ENCODE measurements around the gene TTLL7. TPM values are rescaled to one million over a fixed set of nuclear protein-coding genes. Genes with fewer than 3 reads are reported as not detected.

TTLL7 gene
- total RNA-seq, 1 donor from 2014 or later = 15.0 TPM

- TF ChIP-seq POLR2A (IDR thresholded peaks at IDR 0.05) = no peak
- no peak for TF ChIP-seq POLR2AphosphoS5 (IDR thresholded peaks at IDR 0.05; ENCODE audit: insufficient read depth in 1 of 2, low read depth in 1 of 2)
- TF ChIP-seq, protein P1, sequence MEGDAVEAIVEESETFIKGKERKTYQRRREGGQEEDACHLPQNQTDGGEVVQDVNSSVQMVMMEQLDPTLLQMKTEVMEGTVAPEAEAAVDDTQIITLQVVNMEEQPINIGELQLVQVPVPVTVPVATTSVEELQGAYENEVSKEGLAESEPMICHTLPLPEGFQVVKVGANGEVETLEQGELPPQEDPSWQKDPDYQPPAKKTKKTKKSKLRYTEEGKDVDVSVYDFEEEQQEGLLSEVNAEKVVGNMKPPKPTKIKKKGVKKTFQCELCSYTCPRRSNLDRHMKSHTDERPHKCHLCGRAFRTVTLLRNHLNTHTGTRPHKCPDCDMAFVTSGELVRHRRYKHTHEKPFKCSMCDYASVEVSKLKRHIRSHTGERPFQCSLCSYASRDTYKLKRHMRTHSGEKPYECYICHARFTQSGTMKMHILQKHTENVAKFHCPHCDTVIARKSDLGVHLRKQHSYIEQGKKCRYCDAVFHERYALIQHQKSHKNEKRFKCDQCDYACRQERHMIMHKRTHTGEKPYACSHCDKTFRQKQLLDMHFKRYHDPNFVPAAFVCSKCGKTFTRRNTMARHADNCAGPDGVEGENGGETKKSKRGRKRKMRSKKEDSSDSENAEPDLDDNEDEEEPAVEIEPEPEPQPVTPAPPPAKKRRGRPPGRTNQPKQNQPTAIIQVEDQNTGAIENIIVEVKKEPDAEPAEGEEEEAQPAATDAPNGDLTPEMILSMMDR (IDR thresholded peaks at IDR 0.05) = no peak
- no peak for DNase-seq (ENCODE audit: extremely low spot score in 2 of 2)
- Histone ChIP-seq H3K4me1 (no peaks in the 10 kb centered on the region), H3K27me3 (no peaks in the 10 kb centered on the region), H3K36me3 (no peaks in the 10 kb centered on the region), H3K9me3 (no peaks in the 10 kb centered on the region), H3K27ac (no peak overlapping the region), H3K4me3 (no peak overlapping the region)
- intact Hi-C loops (cut with DNase I) = no loop called here
These were observed 116.0 kb downstream of the TTLL7 start for GRCh38 chr1:83882906-83883305.

- Histone ChIP-seq H3K27me3 (no peaks in the 10 kb centered on the region), H3K27ac (no peak overlapping the region), H3K4me1 (no peaks in the 10 kb centered on the region), H3K4me3 (no peak overlapping the region), H3K9me3 (no peaks in the 10 kb centered on the region), H3K36me3 (no peaks in the 10 kb centered on the region)
- intact Hi-C loops (cut with DNase I) = no loop called here
- TF ChIP-seq, protein P1 (IDR thresholded peaks at IDR 0.05) = no peak
- TF ChIP-seq POLR2A (IDR thresholded peaks at IDR 0.05) (no peak), POLR2AphosphoS5 (IDR thresholded peaks at IDR 0.05; ENCODE audit: insufficient read depth in 1 of 2, low read depth in 1 of 2) (no peak)
- DNase-seq (ENCODE audit: extremely low spot score in 2 of 2) = no peak
These were observed 126.4 kb downstream of the TTLL7 start for GRCh38 chr1:83872515-83872914.

GRCh38 chr1:83864991-83865390, 133.9 kb downstream of the TTLL7 start:
- TF ChIP-seq POLR2A (IDR thresholded peaks at IDR 0.05) (no peak), POLR2AphosphoS5 (IDR thresholded peaks at IDR 0.05; ENCODE audit: insufficient read depth in 1 of 2, low read depth in 1 of 2) (no peak)
- TF ChIP-seq, protein P1 (IDR thresholded peaks at IDR 0.05) = no peak
- DNase-seq (ENCODE audit: extremely low spot score in 2 of 2) = no peak
- Histone ChIP-seq H3K9me3 (no peaks in the 10 kb centered on the region), H3K27me3 (no peaks in the 10 kb centered on the region), H3K36me3 (no peaks in the 10 kb centered on the region), H3K4me3 (no peak overlapping the region), H3K27ac (no peak overlapping the region), H3K4me1 (peaks cover 6% of the 10 kb centered on the region)
- intact Hi-C loops (cut with DNase I) = no loop called here

DNA sequence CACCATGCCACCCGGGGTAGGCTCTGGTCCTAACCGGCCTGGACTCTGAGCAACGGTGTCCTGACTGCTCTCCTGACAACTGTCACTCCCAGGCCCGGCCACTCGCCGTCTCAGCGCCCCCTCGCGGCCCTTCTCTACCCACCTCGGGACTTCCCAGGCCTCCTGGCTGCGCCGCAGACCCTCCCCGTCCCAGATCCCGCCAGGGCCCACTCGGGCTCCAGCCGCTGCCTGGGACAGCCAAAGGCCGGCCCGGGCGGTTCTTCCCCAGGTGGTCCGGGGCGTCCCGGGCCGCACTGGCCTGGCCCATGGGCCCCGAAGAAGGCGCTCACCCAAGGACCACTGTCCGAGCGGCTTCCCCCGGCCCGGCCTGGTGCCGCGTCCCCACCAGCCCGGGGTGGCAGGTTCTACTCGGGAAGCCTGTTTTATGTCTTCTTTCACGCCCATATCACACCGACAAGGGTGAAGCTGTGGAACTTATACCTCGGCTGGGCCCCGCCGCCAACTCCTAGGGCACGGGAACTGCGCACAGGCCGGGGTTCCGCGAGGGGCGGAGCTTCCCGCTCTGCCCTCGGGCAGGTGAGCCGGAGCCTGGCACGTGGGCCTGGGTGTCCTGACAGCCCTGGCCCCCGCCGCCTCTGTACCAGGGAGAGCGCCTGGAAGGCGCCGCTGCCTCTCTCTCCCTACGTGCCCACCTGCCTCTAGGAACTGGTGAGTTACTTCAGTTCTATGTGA, 138.3 kb downstream of the TTLL7 start:
- Histone ChIP-seq H3K36me3 (no peaks in the 10 kb centered on the region), H3K27ac (peak overlapping the region; percentile 54), H3K4me3 (peak overlapping the region; percentile 50 to 54), H3K9me3 (no peaks in the 10 kb centered on the region), H3K27me3 (no peaks in the 10 kb centered on the region), H3K4me1 (peaks cover 6% of the 10 kb centered on the region)
- no peak for DNase-seq (ENCODE audit: extremely low spot score in 2 of 2)
- intact Hi-C loops (cut with DNase I) = no loop called here
- TF ChIP-seq, protein P1 (IDR thresholded peaks at IDR 0.05) = peak in 2 of 3 experiments; percentile 49 to 52
- peak in 1 of 2 donors; percentile 43 for TF ChIP-seq POLR2AphosphoS5 (IDR thresholded peaks at IDR 0.05; ENCODE audit: insufficient read depth in 1 of 2, low read depth in 1 of 2)
- TF ChIP-seq POLR2A (IDR thresholded peaks at IDR 0.05) = no peak

DNA sequence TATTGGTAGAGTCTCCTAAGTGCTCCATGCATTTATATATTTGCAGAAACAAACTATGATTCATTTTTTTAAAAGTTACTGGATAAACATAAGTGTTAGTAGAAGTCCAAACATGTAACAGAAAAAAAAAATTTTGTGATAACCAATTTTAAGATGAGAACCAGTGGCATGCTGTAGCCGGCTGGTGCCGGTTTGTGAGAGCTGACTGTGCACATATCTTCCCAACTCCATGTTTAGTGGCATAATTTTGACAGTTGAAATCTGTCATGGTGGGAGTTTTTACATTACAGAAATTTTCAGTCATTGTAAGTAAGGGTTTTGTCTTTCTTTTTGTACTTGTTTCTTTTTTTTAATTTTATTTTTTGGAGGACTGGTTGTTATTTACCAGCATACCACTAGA, 141.2 kb downstream of the TTLL7 start:
- no peak overlapping the region for H3K4me3 ChIP-seq
- H3K9me3 ChIP-seq = no peaks in the 10 kb centered on the region
- intact Hi-C loops (cut with DNase I) = no loop called here
- peaks cover 6% of the 10 kb centered on the region for H3K4me1 ChIP-seq
- H3K36me3 ChIP-seq = no peaks in the 10 kb centered on the region
- H3K27ac ChIP-seq = no peak overlapping the region
- H3K27me3 ChIP-seq = no peaks in the 10 kb centered on the region
- TF ChIP-seq POLR2AphosphoS5 (IDR thresholded peaks at IDR 0.05; ENCODE audit: insufficient read depth in 1 of 2, low read depth in 1 of 2) = no peak
- no peak for TF ChIP-seq POLR2A (IDR thresholded peaks at IDR 0.05)
- TF ChIP-seq, protein P1 (IDR thresholded peaks at IDR 0.05) = no peak
- no peak for DNase-seq (ENCODE audit: extremely low spot score in 2 of 2)

All from vagina (tissue), 2 donors.